T-cell (primary cell): ENCODE results near the gene VEGFB. TPM values are rescaled to one million over a fixed set of nuclear protein-coding genes. Genes with fewer than 3 reads are reported as not detected.

ENCODE experiments used
- ATAC-seq, 4 experiments: fragments of 200-7000 bp in 3 of 4; fragments of 150-1000 bp in 1 of 4; cut with Tn5 transposase; replicated peaks in 1 of 4; 1 replicate in 3 of 4; 2 replicates in 1 of 4; pipeline ENCODE4 v1.10.0; 2021; ENCODE audit warnings: moderate library complexity in 3 of 4, mild to moderate bottlenecking in 2 of 4, moderate number of reproducible peaks in 1 of 4
- CTCF ChIA-PET, 2 donors: fragments of 300-600 bp; sonication (Branson Sonifier 250); formaldehyde crosslinking; loops; one replicate each; lab custom pipeline; 2022; ENCODE audit warnings: antibody characterized with exemption in 2 of 2; lab: Charles Lee
- POLR2A ChIA-PET, 2 donors: fragments of 300-600 bp; sonication (Branson Sonifier 250); formaldehyde crosslinking; loops; one replicate each; lab custom pipeline; 2022; ENCODE audit warnings: antibody characterized with exemption in 2 of 2; lab: Charles Lee
- DNase-seq, 35 experiments: peaks; one replicate each; pipeline versions ENCODE4 v3.0.0 to v3.0.0-alpha.2; 2013 to 2023
- H3K27ac ChIP-seq: one replicate; pipeline ENCODE4 v1.5.1; 2013; ENCODE audit warnings: low read length
- H3K27me3 ChIP-seq, 2 experiments: replicated peaks in 1 of 2; 1 replicate in 1 of 2; 2 replicates in 1 of 2; pipeline versions ENCODE4 v1.6.1 to v1.7.0; 2013; ENCODE audit warnings: low read length in 1 of 2, mixed read lengths in 1 of 2; ENCODE audit not compliant: control insufficient read depth in 2 of 2, insufficient read depth in 2 of 2; ENCODE audit errors: extremely low read depth in 1 of 2
- H3K36me3 ChIP-seq, 2 donors: 1 replicate in 1 of 2; 2 replicates in 1 of 2; pipeline versions ENCODE4 v1.6.1 to v1.7.0; 2013; ENCODE audit warnings: low read length in 1 of 2; ENCODE audit not compliant: control insufficient read depth in 2 of 2, insufficient read depth in 1 of 2; ENCODE audit errors: extremely low read depth in 1 of 2
- H3K4me1 ChIP-seq, 2 experiments: 1 replicate in 1 of 2; 2 replicates in 1 of 2; pipeline versions ENCODE4 v1.6.1 to v1.7.0; 2013; ENCODE audit warnings: low read length in 2 of 2, mixed read lengths in 1 of 2; ENCODE audit not compliant: insufficient read depth in 2 of 2, control insufficient read depth in 1 of 2; ENCODE audit errors: extremely low read depth in 1 of 2
- H3K4me3 ChIP-seq, 2 donors: 1 replicate in 1 of 2; 2 replicates in 1 of 2; pipeline versions ENCODE4 v1.5.1 to v1.7.0; 2013; ENCODE audit warnings: mild to moderate bottlenecking in 2 of 2, low read length in 1 of 2, moderate library complexity in 1 of 2; ENCODE audit not compliant: control insufficient read depth in 1 of 2; ENCODE audit errors: extremely low read depth in 1 of 2
- H3K9me3 ChIP-seq: 2 replicates; pipeline ENCODE4 v1.7.0; 2013
- H3K27ac Mint-ChIP-seq, 2 donors: one replicate each; pipeline ENCODE4 v1.8.0; 2020 to 2021; ENCODE audit warnings: mild to moderate bottlenecking in 2 of 2, mixed read lengths in 2 of 2
- H3K27me3 Mint-ChIP-seq, 2 donors: one replicate each; pipeline ENCODE4 v1.8.0; 2021 to 2022; ENCODE audit warnings: mixed read lengths in 2 of 2
- H3K36me3 Mint-ChIP-seq: one replicate; pipeline ENCODE4 v1.8.0; 2021; ENCODE audit warnings: mixed read lengths
- H3K4me1 Mint-ChIP-seq, 3 donors: one replicate each; pipeline ENCODE4 v1.8.0; 2020 to 2022; ENCODE audit warnings: mixed read lengths in 3 of 3, mild to moderate bottlenecking in 1 of 3
- H3K4me3 Mint-ChIP-seq, 3 donors: one replicate each; pipeline ENCODE4 v1.8.0; 2020 to 2022; ENCODE audit warnings: mild to moderate bottlenecking in 3 of 3, mixed read lengths in 3 of 3, moderate library complexity in 3 of 3
- H3K9me3 Mint-ChIP-seq, 3 donors: one replicate each; pipeline ENCODE4 v1.8.0; 2020 to 2022; ENCODE audit warnings: mixed read lengths in 3 of 3
- WGBS: methylation state at CpG from one replicate; pipeline ENCODE4 v1.1.5; 2013; ENCODE audit warnings: missing lambda C conversion rate; ENCODE audit not compliant: insufficient coverage; 5-methylcytosine and 5-hydroxymethylcytosine counted together
- total RNA-seq, 35 experiments: library from RNA in 6 of 35; stranded (reverse) in 6 of 35; fragments of 120-200 nt in 1 of 35; gene quantifications; one replicate each; pipeline versions ENCODE4 v1.2.1 to v1.2.4 and lab custom pipeline; 2013 to 2026

VEGFB gene
- total RNA-seq, 5 donors from 2014 or later (not counting 1 experiment from before 2014, with no cell fraction given), result 47.9 to 80.7 (median 76.0) TPM

DNA sequence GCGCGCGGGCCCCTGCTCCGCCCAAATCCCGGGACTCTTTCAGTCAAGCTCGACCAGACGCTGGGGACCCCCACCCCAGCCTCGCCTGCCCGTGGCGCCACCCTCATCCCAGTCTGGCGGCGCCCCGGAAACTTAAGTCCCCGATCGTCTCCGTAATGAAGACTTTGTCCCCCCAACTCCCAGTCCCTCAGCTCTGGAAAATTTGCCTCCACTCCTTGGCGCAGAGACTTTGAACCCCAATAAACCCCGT is 17.3 kb downstream of the VEGFB start:
- peak in 1 of 4 experiments; percentile 1 for ATAC-seq
- WGBS, result 2% methylated on average over 18 of the region's 18 CpGs
- peak overlapping the region in 1 of 2 donors; percentile 39 for H3K27ac Mint-ChIP-seq
- Histone ChIP-seq H3K4me3 (peak overlapping the region; percentile 70 to 81), H3K4me1 (peaks cover 8 to 41% of the 10 kb centered on the region in 2 experiments), H3K27me3 (peaks cover 0 to 17% of the 10 kb centered on the region in 2 experiments), H3K27ac (no peak overlapping the region), H3K36me3 (peaks cover 2 to 5% of the 10 kb centered on the region in 2 donors), H3K9me3 (no peaks in the 10 kb centered on the region)
- H3K4me3 Mint-ChIP-seq, result peak overlapping the region; percentile 79 to 89 (median 83)
- no peaks in the 10 kb centered on the region for H3K27me3 Mint-ChIP-seq
- no peak for DNase-seq
- H3K4me1 Mint-ChIP-seq, result peaks cover 18 to 24% (median 20%) of the 10 kb centered on the region in 3 donors
- no peaks in the 10 kb centered on the region for H3K9me3 Mint-ChIP-seq
- ChIA-PET POLR2A (no interaction called here), CTCF (interaction anchor here in 1 of 2 donors (1.0 to 1.2 kb wide), 2 partner anchors 47 to 50 kb away, joined by 4 to 6 read pairs; no protein-coding TSS in a partner anchor)
- no peaks in the 10 kb centered on the region for H3K36me3 Mint-ChIP-seq

DNA sequence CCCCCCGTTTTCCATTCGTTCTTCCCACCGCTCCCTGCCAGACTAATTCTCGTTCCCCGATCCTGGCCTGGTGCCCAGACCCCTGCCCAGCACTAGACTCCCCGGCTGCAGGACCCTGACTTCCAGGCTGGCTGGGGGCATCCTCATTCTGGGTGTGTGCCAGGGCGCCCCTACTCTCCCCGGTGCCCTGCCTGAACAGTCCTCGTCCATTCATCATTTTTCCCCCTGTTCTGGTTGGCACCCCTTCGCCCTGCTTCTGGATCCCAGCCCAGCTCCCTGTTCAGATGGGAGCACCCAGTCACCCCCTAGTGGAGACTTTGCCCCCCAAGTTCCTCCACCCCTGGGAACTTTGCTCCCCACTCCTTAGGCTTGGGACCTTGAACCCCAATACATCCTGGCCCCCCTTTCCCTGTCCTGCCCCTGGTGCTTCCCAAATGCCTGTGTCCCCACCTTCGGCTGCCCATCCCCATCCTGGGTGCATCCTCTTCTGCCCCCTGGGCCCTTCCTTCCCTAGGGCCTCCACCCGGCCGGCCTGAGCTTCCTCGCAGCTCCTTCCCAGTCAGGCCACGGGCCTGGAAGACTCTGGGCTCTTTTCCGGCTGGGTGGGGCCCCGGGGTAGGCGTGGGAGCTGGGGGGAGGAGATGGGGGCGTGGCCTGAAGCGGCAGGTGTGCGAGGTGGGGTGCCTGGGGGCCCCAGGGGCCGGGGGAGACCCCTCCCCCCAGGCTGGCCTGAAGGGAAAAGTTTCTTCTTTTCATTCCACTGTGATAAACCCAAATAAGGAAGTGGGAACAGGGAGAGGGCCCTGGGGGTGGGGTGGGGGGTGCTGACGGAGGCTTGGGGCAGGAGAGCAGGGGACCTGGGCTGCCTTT is 17.9 kb downstream of the VEGFB start:
- peak overlapping the region; percentile 70 to 81 for H3K4me3 ChIP-seq
- H3K27ac ChIP-seq, result no peak overlapping the region
- WGBS, result 27% methylated on average over 8 of the region's 23 CpGs
- Mint-ChIP-seq H3K36me3 (no peaks in the 10 kb centered on the region), H3K4me1 (peaks cover 14 to 23% (median 20%) of the 10 kb centered on the region in 3 donors), H3K27ac (peak overlapping the region in 1 of 2 donors; percentile 39), H3K9me3 (no peaks in the 10 kb centered on the region), H3K4me3 (peak overlapping the region; percentile 79 to 89 (median 83)), H3K27me3 (no peaks in the 10 kb centered on the region)
- CTCF ChIA-PET, result interaction anchor here in 1 of 2 donors (1.2 kb wide), 1 partner anchor 48 kb away, joined by 4 read pairs; no protein-coding TSS in a partner anchor
- DNase-seq, result peak in 3 of 35 experiments; percentile 20 to 44 (median 26)
- POLR2A ChIA-PET, result interaction anchor here in 1 of 2 donors (0.7 kb wide), 1 partner anchor 1522 kb away, joined by 9 read pairs; no protein-coding TSS in a partner anchor
- H3K4me1 ChIP-seq, result peaks cover 6 to 36% of the 10 kb centered on the region in 2 experiments
- peaks cover 0 to 17% of the 10 kb centered on the region in 2 experiments for H3K27me3 ChIP-seq
- no peaks in the 10 kb centered on the region for H3K9me3 ChIP-seq
- H3K36me3 ChIP-seq, result peaks cover 2 to 6% of the 10 kb centered on the region in 2 donors
- no peak for ATAC-seq

DNA sequence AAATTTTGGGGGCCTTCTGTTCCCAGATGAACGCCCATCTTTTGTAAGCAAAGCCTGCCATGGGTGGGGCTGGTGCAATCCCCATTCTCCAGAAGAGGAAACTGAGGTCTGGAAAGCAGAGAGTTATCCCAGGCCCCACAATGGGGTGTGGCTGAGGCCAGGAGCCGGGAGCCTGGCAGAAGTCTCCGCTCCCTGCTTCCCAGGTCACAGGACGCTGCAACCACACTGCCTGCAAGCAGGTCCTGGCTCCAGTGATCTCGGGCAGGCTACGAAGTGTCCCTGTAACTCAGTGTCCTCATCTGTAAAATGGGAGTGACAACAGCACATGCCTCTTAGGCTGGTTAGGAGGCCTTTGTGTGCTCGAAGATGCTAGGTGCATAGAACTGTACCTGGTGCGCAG is 18.7 kb downstream of the VEGFB start:
- ChIA-PET POLR2A (no interaction called here), CTCF (no interaction called here)
- peaks cover 3% of the 10 kb centered on the region for H3K36me3 Mint-ChIP-seq
- Histone ChIP-seq H3K36me3 (peaks cover 2 to 6% of the 10 kb centered on the region in 2 donors), H3K27me3 (peaks cover 0 to 17% of the 10 kb centered on the region in 2 experiments), H3K27ac (no peak overlapping the region), H3K4me3 (no peak overlapping the region), H3K9me3 (no peaks in the 10 kb centered on the region), H3K4me1 (peaks cover 5 to 30% of the 10 kb centered on the region in 2 experiments)
- no peaks in the 10 kb centered on the region for H3K27me3 Mint-ChIP-seq
- DNase-seq, result no peak
- peaks cover 8 to 19% (median 16%) of the 10 kb centered on the region in 3 donors for H3K4me1 Mint-ChIP-seq
- H3K4me3 Mint-ChIP-seq, result peak overlapping the region in 2 of 3 donors; percentile 28 to 89
- WGBS, result 85% methylated on average over 6 of the region's 8 CpGs
- H3K27ac Mint-ChIP-seq, result no peak overlapping the region
- H3K9me3 Mint-ChIP-seq, result no peaks in the 10 kb centered on the region
- no peak for ATAC-seq

DNA sequence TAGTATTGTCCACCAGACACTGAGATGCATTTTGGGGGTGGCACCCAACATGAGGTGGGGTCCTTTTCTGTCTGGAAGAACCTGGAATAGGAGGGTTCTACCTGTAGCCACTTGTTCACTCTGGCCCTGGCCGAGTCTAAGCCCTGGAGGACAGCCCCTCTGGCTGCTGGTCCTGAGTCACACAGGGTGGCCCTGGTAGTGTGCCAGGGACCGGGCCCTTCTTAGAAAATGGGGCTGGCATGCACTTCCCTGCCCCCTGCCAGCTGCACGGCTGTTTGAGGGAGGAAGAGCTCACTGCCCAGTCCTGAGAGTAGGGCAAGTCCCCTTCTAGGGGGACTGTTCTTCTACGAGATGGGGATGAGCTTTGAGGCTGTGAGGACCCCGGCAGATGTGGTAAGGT is 19.1 kb downstream of the VEGFB start:
- DNase-seq (no peak), ATAC-seq (no peak)
- CTCF ChIA-PET, result no interaction called here
- Mint-ChIP-seq H3K4me3 (peak overlapping the region in 1 of 3 donors; percentile 89), H3K27me3 (no peaks in the 10 kb centered on the region), H3K9me3 (no peaks in the 10 kb centered on the region), H3K36me3 (peaks cover 3% of the 10 kb centered on the region), H3K27ac (no peak overlapping the region), H3K4me1 (peaks cover 7 to 16% (median 16%) of the 10 kb centered on the region in 3 donors)
- no peak overlapping the region for H3K27ac ChIP-seq
- H3K4me3 ChIP-seq, result no peak overlapping the region
- H3K36me3 ChIP-seq, result peaks cover 2 to 6% of the 10 kb centered on the region in 2 donors
- 79% methylated on average over 4 of the region's 5 CpGs for WGBS
- H3K27me3 ChIP-seq, result peaks cover 0 to 17% of the 10 kb centered on the region in 2 experiments
- POLR2A ChIA-PET, result no interaction called here
- no peaks in the 10 kb centered on the region for H3K9me3 ChIP-seq
- peaks cover 5 to 30% of the 10 kb centered on the region in 2 experiments for H3K4me1 ChIP-seq

DNA sequence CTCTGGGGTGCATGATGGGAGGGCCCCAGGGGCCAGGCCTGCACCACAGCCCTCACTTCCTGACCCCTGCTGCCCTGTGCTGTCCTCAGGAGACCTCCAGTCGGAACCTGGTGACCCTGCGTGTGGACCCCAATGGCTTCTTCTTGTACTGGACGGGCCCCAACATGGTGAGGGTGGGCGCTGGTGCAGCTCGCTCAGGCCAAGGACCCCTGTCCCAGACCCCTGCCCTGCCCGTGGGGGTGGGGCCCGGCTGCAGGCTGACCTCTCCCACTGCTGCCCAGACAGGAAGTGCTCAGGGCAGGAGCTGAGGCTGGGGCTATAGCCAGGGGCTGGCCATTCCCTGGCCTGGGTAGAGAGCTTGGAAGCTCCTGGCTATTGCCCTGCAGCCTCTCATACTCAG is 19.9 kb downstream of the VEGFB start:
- CTCF ChIA-PET, result no interaction called here
- DNase-seq (no peak), ATAC-seq (no peak)
- H3K27ac ChIP-seq, result no peak overlapping the region
- no peaks in the 10 kb centered on the region for H3K9me3 ChIP-seq
- Mint-ChIP-seq H3K9me3 (no peaks in the 10 kb centered on the region), H3K4me3 (no peak overlapping the region), H3K36me3 (peaks cover 5% of the 10 kb centered on the region), H3K27ac (no peak overlapping the region), H3K4me1 (peaks cover 7 to 17% (median 16%) of the 10 kb centered on the region in 3 donors), H3K27me3 (no peaks in the 10 kb centered on the region)
- POLR2A ChIA-PET, result no interaction called here
- H3K27me3 ChIP-seq, result peaks cover 0 to 17% of the 10 kb centered on the region in 2 experiments
- H3K4me1 ChIP-seq, result peaks cover 5 to 33% of the 10 kb centered on the region in 2 experiments
- H3K36me3 ChIP-seq, result peaks cover 6 to 7% of the 10 kb centered on the region in 2 donors
- 100% methylated on average over 5 of the region's 7 CpGs for WGBS
- H3K4me3 ChIP-seq, result no peak overlapping the region
